ENCODE measurements around the gene PTPN14.

The PTPN14 gene

DNA sequence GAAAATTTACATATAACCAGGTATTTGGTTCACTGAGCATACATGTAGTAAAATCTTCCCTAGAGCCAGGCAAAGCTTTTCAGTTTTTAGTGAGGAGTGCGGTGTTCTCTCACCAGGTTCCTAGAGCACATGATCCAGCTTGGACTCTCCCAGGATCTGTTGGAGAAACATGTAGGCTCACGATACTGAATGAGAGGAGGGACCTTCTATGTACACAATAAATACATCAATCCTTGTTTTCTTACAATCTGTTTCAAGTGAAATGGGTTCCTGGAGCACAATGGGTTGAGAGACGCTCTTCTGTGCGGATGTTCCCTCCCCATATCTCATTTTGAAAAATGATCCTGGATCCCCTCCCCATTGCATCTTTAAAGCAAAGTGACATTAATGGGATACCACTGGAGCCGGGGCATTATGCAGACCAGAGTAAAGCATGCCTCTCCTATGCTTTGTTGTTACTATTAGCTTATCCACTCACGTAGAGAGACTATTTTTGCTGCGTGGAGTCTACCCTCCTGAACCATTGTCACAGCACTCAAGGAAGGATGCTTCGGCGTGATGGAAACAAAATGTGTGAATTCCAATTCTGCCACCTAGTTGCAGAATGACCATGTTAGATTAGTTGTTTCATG is 251.1 kb downstream of the PTPN14 start:
- TF ChIP-seq, protein P1, sequence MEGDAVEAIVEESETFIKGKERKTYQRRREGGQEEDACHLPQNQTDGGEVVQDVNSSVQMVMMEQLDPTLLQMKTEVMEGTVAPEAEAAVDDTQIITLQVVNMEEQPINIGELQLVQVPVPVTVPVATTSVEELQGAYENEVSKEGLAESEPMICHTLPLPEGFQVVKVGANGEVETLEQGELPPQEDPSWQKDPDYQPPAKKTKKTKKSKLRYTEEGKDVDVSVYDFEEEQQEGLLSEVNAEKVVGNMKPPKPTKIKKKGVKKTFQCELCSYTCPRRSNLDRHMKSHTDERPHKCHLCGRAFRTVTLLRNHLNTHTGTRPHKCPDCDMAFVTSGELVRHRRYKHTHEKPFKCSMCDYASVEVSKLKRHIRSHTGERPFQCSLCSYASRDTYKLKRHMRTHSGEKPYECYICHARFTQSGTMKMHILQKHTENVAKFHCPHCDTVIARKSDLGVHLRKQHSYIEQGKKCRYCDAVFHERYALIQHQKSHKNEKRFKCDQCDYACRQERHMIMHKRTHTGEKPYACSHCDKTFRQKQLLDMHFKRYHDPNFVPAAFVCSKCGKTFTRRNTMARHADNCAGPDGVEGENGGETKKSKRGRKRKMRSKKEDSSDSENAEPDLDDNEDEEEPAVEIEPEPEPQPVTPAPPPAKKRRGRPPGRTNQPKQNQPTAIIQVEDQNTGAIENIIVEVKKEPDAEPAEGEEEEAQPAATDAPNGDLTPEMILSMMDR (IDR thresholded peaks at IDR 0.05) = no peak
- H3K4me3 Mint-ChIP-seq = no peak overlapping the region
- peaks cover 19% of the 10 kb centered on the region for H3K36me3 Mint-ChIP-seq (ENCODE audit: low read depth)
- peaks cover 4% of the 10 kb centered on the region for H3K27me3 Mint-ChIP-seq (ENCODE audit: low read depth, poor library complexity)
- peaks cover 59% of the 10 kb centered on the region for H3K4me1 Mint-ChIP-seq
- H3K27ac Mint-ChIP-seq = peak overlapping the region; percentile 83
- peaks cover 14% of the 10 kb centered on the region for H3K9me3 Mint-ChIP-seq
- DNase-seq = no peak

All from nephron progenitor cell (in vitro differentiated cells).